CD4-positive, alpha-beta T cell treated with Interleukin-15 for 1 hour (primary cell): Measurements from ENCODE around the gene NDRG4.

Experiments
- DNase-seq: peaks from one replicate; pipeline ENCODE4 v3.0.0-alpha.2; 2020

The NDRG4 gene

DNA sequence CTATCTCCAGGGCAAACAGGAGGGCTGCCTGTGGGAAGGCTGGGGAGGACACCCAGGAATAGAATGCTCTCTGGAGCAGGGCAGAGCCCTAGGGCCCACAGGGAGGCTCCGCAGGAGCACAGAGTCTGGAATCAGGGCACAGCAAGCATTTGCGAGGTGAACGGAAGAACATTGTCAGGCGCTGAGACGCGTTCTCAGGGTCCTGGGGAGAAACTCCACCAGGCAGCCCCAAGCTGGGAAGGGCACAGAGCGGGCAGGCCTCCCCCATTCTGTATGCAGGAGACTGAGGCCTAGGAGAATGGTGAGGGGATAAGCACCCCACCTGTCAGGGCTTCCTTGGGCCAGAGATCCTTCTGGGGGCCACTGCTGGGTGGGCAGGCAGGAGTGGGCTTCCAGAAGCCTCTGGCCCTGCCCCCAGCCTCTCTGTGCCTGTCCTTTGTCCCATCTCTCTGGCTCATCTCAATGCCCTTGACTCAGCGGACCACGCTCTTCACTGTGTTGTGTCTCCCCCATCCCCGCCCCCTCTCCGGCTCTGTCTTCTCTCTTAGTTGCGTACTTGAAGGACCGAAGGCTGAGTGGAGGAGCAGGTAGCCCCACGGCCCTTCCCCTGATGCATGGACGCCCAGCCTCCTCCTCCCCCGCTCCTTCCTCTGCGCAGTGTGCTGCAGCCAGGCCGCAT is 10.3 kb downstream of the NDRG4 start:
- DNase-seq = no peak

DNA sequence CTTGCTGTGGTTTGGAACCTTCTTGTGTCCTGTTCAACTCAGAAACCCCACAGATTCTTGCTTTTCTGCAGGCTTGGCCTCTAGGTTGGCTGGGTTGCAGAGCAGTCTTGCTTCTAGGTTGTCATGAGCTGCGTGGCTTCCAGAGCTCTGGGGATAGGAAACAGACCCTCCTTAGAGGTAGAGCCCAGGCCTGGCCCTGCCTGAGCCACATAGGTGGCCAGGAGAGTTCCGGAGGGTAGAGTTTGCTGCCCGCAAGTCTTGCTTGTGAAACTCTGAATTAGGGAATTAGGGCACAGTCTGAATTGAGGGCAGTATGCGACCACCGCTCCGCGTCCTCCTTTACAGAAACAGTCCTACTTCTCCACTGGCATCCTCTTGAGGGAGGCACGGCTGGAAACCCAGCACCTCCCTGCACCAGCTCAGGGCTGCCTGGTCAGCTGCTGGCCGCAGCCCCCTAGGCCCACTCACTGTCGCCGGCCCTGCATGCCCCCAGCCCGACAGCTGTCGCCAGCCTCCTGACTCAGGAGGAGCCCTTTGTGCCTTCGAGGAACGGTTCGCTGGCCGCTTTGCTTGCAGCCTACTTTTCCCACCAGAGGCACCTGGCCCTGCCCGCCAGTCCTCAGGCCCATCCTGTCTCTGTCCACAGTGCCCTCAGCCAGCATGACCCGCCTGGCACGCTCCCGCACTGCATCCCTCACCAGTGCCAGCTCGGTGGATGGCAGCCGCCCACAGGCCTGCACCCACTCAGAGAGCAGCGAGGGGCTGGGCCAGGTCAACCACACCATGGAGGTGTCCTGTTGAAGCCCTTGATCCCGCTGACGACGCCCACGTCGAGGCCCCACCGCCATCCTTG is 11.1 kb downstream of the NDRG4 start:
- no peak for DNase-seq

DNA sequence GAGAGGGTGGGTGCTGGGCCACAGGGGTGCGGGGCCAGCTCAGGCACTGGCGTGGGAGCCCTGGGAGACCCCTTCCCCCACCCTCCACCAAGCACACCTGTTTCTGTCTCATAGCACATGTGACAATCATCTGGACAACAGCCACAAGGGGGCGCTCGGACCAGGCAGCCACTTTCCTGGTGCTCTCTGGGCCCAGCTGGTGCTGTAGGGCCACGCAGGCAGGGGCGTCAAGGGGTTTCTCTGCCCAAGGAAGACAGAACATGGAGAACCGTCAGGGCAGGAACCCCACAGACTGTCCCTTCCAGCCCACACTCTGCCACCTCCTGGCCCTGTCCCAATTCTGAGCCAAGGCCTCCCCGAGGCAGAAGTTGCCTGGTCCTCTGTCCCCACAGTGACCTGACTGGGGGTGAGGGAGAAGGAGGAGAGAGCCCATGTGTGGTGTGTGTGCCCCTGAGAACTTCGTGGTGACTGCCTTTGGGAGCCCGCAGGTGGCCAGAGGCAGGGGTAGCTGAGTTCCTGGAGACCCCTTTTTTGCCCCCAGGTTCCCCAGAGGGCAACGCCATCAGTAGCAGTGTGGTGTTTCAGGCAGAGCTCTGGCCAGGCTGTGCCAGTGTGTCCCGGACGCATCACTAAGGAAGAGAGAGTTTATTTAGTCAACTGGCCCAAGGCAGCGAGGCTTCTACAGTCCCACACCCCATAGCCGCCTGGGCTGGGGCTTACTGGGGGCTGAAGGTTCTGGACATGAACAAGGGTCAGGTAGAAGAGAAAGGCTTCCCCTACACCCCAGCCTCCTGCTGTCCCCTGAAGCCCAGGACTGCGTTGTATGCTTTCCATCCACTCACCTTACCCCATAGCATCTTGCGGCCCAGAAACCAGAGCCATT is 12.2 kb downstream of the NDRG4 start:
- DNase-seq = peak; percentile 74

GRCh38 chr16:58513874-58514273 is 13.9 kb downstream of the NDRG4 start:
- no peak for DNase-seq

GRCh38 chr16:58515125-58515870 is 15.4 kb downstream of the NDRG4 start, which contains the start of gene SETD6:
TSS of gene SETD6 (plus strand) at chr16:58515517. CDS start at chr16:58515538, 21 bp downstream.
- DNase-seq = peak; percentile 66

DNA sequence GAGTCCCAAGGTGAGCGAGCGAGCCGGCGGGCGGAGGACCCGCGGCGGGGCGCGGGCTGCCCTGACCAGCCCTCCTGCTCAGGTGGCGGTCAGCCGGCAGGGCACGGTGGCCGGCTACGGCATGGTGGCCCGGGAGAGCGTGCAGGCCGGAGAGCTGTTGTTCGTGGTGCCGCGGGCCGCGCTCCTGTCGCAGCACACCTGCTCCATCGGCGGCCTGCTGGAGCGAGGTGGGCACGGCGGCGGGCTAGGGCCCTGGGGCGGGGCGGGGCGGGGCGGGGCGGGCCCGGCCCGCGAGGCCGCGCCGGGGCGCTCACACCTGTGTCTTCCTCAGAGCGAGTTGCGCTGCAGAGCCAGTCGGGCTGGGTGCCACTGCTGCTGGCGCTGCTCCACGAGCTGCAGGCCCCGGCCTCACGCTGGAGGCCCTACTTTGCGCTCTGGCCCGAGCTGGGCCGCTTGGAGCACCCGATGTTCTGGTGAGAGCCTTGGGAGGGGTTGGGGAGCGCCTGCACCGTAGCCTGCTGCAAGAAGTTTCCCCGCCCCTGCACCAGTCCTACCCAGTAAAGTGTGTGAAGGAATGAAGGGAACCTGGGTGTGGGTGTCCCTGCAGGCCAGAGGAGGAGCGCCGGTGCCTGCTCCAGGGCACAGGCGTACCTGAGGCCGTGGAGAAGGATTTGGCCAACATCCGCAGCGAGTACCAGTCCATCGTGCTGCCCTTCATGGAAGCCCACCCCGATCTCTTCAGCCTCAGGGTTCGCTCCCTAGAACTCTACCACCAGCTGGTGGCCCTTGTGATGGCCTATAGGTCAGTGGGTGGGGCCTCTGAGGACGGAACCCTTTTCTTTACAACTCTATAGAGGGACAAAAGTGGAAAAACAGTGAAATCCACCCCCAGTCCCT is 16.2 kb downstream of the NDRG4 start:
- DNase-seq = no peak

GRCh38 chr16:58516768-58517107 is 16.8 kb downstream of the NDRG4 start:
- DNase-seq = no peak

DNA sequence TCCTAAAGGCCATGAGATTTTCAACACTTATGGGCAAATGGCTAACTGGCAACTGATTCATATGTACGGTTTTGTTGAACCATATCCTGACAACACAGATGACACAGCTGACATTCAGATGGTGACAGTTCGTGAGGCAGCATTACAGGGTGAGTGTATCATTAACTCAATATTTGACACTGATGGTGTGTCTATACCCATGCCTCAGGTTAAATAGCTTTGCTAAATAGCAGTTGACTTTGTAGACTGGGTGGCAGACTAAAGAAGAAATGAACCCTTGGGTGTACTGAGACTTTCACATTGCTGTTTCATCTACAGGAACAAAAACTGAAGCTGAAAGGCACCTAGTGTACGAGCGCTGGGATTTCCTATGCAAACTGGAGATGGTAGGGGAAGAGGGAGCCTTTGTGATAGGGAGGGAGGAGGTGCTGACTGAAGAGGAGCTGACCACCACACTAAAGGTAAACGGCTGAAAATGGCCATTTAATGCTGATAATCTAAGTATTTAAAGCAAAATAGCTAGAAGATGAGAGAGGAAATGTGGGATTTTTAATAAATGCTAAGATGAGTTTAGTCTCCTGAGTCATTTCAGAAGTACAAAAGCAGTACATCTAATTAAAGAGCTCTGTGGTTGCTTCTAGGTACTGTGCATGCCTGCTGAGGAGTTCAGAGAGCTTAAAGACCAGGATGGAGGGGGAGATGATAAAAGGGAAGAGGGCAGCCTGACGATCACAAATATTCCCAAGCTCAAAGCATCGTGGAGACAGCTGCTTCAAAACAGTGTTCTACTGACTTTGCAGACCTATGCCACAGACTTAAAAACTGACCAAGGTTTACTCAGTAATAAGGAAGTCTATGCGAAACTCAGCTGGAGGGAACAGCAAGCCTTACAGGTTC is 18.4 kb downstream of the NDRG4 start:
- no peak for DNase-seq

DNA sequence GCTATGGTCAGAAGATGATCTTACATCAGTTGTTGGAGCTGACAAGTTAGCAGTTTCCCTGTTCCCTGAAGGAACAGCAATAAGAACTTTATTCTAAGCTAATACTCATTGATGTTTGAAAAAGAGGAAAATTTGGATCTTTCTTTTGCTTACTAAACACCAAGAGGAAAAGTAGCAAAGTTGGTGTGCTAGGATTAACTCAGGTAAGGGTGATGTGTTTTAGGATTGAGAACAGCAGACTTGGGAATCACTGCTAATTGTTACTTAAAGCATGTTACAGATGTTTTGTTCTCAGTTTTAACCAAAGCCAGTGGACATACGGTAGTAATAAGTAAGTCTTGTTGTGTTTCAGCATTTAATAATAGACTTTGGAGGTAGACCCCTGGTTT is 19.0 kb downstream of the NDRG4 start:
- DNase-seq = no peak

GRCh38 chr16:58519707-58520106 is 19.8 kb downstream of the NDRG4 start:
- no peak for DNase-seq

GRCh38 chr16:58530179-58530578 is 30.2 kb downstream of the NDRG4 start:
- DNase-seq = no peak

DNA sequence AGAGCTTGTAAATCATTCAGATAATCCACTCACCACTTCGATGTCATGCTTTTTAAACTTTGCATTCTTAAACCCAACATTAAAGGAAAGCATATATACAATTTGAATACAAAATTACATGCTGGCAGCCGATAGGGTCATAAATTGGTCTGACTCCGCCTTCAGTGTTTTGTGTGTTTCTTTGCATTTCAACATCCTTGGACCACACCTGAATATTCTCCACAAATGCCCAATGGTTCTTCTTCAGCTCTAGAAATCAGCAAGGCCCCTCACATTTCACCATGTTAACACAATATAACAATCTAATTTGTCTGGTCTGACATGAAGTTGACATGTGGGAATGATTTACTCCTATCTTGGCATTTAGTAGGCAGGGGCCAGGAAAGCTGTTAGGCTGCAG is 32.5 kb downstream of the NDRG4 start:
- DNase-seq = no peak

- DNase-seq = no peak
These were observed 34.0 kb downstream of the NDRG4 start for GRCh38 chr16:58533751-58534470.

DNA sequence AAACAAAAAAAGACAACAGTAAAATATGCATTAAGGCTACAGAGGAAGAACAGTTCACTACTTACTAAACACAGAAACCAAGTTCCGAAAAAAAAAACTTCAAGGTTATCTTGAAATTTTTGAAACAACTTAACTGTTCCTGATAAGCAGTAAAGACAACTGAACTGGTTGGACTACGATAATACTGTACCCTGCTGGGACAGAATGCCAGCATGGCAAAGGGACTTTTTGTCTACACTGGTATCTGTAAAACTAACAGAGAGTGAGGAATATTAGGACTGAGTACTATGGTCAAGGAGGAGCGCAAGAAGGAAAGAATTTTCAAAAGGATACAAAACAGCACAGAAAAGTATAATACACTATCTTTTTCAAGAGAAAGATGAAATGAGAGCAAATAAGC is 35.2 kb downstream of the NDRG4 start:
- no peak for DNase-seq

GRCh38 chr16:58536278-58536677 is 36.3 kb downstream of the NDRG4 start:
- DNase-seq = no peak

GRCh38 chr16:58537124-58537906 is 37.4 kb downstream of the NDRG4 start:
- no peak for DNase-seq

DNA sequence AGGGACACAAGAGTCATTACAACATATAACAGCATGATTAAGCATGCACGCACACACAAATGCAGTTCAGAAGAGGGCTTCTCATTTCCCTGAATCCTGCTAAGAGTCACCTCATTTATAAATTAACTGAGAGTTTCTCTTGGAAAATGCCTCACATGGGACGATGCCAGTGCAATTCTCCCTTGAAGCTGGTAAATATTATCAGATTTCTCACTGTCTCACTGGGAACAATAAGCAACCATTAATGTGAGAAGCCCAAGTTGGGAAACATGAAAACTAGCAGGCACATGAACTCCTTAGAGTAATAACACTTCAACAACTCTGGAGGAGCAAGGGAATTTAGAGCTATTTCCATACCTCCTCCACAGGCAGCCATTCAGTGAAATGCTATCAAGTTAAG is 41.8 kb downstream of the NDRG4 start:
- DNase-seq = no peak

DNA sequence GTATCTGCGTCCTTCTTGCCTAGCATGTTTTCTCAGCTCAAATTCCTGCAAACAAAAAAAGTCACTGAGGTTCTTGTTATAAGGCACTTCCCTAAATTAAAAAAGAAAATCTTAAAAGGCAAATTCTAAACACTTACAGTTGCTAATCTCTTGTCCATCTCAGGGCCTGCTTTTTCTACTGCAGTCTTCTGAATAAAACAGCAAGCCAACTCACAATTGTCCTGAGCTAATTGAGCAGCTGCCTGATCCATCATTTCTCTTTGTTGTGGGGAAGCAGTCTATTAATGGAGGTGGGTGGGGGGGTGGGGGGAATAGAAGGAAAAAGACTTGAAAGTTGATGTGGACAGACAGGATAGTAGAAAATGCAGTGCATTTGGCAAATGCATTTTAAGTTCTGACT is 42.3 kb downstream of the NDRG4 start:
- DNase-seq = no peak

- DNase-seq = no peak
These were observed 43.7 kb downstream of the NDRG4 start for GRCh38 chr16:58543685-58544084.
